Activated naive CD8-positive, alpha-beta T cell treated with anti-CD3 and anti-CD28 coated beads for 36 hours (primary cell): ENCODE results near the gene CREG2. TPM values are rescaled to one million over a fixed set of nuclear protein-coding genes. Genes with fewer than 3 reads are reported as not detected.
"Not testable (repeated sequence)": the region's sequence is repeated elsewhere in the genome, so short reads cannot be mapped to it uniquely, and the experiment has no call there.

Experiments
- DNase-seq: peaks from one replicate; pipeline ENCODE4 v3.0.0; 2021
- H3K27ac Mint-ChIP-seq: one replicate; pipeline ENCODE4 v1.8.0; 2022; ENCODE audit warnings: mild to moderate bottlenecking, moderate library complexity, mixed read lengths
- H3K27me3 Mint-ChIP-seq: one replicate; pipeline ENCODE4 v1.8.0; 2022; ENCODE audit warnings: mild to moderate bottlenecking, mixed read lengths
- H3K36me3 Mint-ChIP-seq: one replicate; pipeline ENCODE4 v1.8.0; 2021; ENCODE audit warnings: mild to moderate bottlenecking, mixed read lengths
- H3K4me1 Mint-ChIP-seq: one replicate; pipeline ENCODE4 v1.8.0; 2021; ENCODE audit warnings: mixed read lengths
- H3K4me3 Mint-ChIP-seq: one replicate; pipeline ENCODE4 v1.8.0; 2022; ENCODE audit warnings: mild to moderate bottlenecking, moderate library complexity, mixed read lengths
- H3K9me3 Mint-ChIP-seq: one replicate; pipeline ENCODE4 v1.8.0; 2022; ENCODE audit warnings: mixed read lengths
- total RNA-seq, 2 experiments: library from RNA; stranded (reverse); gene quantifications; one replicate each; pipeline ENCODE4 v1.2.3, GENCODE V29; 2021

The CREG2 gene
- total RNA-seq, 2 experiments from 2014 or later = not detected

- Mint-ChIP-seq H3K36me3 (no peaks in the 10 kb centered on the region), H3K4me3 (no peak overlapping the region), H3K4me1 (peaks cover 35% of the 10 kb centered on the region), H3K27me3 (no peaks in the 10 kb centered on the region), H3K9me3 (peaks cover 1% of the 10 kb centered on the region), H3K27ac (no peak overlapping the region)
- DNase-seq = no peak
Observed at GRCh38 chr2:101329026-101329425, 58.3 kb downstream of the CREG2 start.

DNA sequence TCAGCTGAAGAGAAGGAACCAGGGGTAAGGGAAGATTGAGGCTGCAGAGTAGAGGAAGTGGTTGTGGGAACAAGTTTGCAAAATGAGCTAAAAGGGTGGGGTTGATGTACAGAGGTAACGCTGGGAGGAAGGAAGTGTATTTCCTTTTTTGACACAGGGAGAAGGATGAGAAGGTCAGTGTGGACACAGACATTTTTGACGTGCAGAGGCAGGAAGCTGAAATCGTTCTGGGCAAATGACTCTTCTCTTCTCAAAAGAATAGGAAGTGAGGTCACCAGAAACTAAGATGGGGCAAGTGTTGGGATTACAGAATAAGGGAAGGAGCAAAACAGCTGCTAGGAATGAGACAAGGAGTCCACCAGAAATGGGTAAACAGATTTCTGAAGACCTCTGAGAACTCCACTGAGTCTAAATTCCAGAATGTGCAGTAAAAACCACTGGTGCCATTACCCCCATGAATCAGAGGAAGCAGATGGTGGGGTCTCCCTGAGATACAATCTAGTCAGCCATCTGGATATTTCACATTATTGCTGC, 58.8 kb downstream of the CREG2 start:
- no peaks in the 10 kb centered on the region for H3K36me3 Mint-ChIP-seq
- no peak overlapping the region for H3K27ac Mint-ChIP-seq
- peaks cover 1% of the 10 kb centered on the region for H3K9me3 Mint-ChIP-seq
- DNase-seq = no peak
- H3K4me3 Mint-ChIP-seq = no peak overlapping the region
- H3K27me3 Mint-ChIP-seq = no peaks in the 10 kb centered on the region
- peaks cover 32% of the 10 kb centered on the region for H3K4me1 Mint-ChIP-seq

GRCh38 chr2:101327863-101328394, 59.4 kb downstream of the CREG2 start:
- Mint-ChIP-seq H3K27me3 (no peaks in the 10 kb centered on the region), H3K9me3 (peaks cover 1% of the 10 kb centered on the region), H3K36me3 (no peaks in the 10 kb centered on the region), H3K4me1 (peaks cover 27% of the 10 kb centered on the region), H3K4me3 (no peak overlapping the region), H3K27ac (no peak overlapping the region)
- no peak for DNase-seq

GRCh38 chr2:101325425-101325824, 61.9 kb downstream of the CREG2 start:
- DNase-seq = no peak
- Mint-ChIP-seq H3K27ac (no peak overlapping the region), H3K27me3 (no peaks in the 10 kb centered on the region)

DNA sequence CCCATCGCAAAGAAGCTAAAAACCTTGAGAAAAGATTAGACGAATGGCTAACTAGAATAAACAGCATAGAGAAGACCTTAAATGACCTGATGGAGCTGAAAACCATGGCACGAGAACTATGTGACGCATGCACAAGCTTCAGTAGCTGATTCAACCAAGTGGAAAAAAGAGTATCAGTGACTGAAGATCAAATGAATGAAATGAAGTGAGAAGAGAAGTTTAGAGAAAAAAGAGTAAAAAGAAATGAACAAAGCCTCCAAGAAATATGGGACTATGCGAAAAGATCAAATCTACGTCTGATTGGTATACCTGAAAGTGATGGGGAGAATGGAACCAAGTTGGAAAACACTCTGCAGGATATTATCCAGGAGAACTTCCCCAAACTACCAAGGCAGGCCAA, 70.7 kb downstream of the CREG2 start:
- H3K4me3 Mint-ChIP-seq, DNase-seq, H3K27ac Mint-ChIP-seq, H3K36me3 Mint-ChIP-seq, H3K27me3 Mint-ChIP-seq, H3K9me3 Mint-ChIP-seq: not testable (repeated sequence)
- H3K4me1 Mint-ChIP-seq = peaks cover 20% of the 10 kb centered on the region

More at GRCh38 chr2:101325425-101325824, 61.9 kb downstream of the CREG2 start:
- Mint-ChIP-seq H3K4me1 (peaks cover 13% of the 10 kb centered on the region), H3K4me3 (no peak overlapping the region), H3K36me3 (no peaks in the 10 kb centered on the region), H3K9me3 (peaks cover 1% of the 10 kb centered on the region)

DNA sequence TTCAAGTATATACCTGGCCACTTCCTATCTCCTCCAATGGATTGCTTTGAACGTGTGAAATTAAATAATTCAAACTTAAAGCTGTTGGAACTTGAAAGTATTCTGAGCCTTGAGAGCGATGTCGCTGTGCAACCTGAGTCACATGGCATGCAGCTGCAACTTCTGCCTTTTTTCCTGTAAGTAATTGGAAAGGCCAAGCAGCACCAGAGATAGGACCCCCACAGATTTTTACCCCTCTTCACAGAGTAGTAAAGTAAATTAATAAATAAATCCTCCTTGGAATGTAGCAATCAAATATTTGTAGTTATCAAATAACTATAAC, 75.6 kb downstream of the CREG2 start:
- H3K36me3 Mint-ChIP-seq = peaks cover 4% of the 10 kb centered on the region
- peaks cover 47% of the 10 kb centered on the region for H3K4me1 Mint-ChIP-seq
- no peak overlapping the region for H3K27ac Mint-ChIP-seq
- H3K9me3 Mint-ChIP-seq = peaks cover 2% of the 10 kb centered on the region
- H3K27me3 Mint-ChIP-seq = no peaks in the 10 kb centered on the region
- H3K4me3 Mint-ChIP-seq = peak overlapping the region; percentile 15
- DNase-seq = no peak

DNA sequence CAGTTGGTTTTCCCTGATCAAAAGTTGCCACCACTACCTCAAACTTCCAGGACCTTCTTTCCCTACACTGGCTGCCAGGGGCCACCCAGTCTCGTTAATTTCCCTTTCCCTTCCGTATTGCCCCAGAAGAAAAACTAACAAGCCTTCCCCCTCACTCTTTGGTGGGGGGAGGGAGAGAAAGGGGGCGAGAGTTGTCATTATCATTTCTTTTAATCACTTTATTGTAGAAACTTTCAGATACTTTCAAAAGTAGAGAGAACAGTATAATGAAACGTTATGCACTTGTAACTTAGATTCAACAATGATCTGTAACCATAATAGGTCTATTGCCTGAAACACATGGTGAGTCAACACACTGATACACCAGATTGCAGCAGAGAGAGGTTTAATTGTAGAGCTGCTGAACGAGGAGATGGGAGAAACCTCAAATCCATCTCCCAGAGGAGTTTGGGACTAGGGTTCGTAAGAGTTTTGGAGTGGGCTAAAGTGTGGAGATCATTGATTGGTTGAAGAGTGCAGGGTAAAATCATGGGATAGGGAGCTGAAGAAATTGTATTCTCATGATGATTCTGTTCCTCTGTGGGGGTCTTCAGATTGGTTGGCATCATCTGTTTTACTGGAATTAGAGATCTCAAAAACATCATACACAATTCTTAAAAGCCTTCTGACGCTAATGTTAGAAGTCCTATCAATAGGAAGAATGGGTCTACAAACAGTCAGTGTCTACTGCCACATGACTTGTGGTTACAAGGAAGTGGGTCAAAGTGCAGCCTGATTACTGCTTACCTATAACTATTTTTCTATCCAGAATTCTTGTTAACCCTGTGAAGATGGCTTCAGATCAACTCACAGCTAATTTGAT, 76.2 kb downstream of the CREG2 start:
- peaks cover 47% of the 10 kb centered on the region for H3K4me1 Mint-ChIP-seq

DNA sequence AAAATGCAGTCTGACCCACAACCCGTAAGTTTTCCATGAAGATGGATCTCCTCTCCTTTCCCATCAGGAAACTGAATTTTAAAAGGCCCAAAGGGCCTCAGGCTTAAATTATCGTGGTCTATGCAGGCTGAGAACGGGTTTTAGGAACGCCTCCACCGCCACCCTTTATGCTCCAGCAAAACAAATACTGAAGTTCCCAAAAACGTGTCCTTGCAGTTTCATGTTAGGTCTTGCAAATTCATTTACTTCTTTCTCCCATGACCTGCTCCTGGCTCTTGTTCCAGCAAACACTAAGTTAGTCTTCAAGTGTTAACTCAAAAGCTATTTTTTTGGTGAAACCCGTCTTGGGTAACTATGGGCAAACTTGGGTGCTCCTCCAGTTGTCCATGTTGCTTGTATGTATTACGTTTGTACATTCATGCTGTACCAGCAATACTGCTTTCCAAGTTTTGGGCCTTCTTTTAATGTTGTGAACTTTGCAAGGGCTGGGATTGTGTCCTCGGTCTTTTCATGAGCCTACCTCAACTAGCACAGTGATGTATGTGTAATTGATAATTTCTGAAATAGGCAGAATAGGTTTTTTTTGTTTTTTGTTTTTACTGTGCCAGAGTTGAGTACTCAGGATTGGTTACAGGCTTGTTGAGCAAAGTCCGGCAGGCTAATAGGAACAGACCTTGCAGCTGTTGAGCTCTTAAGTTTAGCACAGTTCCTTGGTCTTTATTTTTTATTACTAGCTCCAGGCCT, 77.0 kb downstream of the CREG2 start:
- H3K36me3 Mint-ChIP-seq = peaks cover 18% of the 10 kb centered on the region
- DNase-seq = no peak
- H3K4me3 Mint-ChIP-seq = no peak overlapping the region
- no peaks in the 10 kb centered on the region for H3K27me3 Mint-ChIP-seq
- no peaks in the 10 kb centered on the region for H3K9me3 Mint-ChIP-seq
- H3K27ac Mint-ChIP-seq = no peak overlapping the region
- peaks cover 48% of the 10 kb centered on the region for H3K4me1 Mint-ChIP-seq

More for the DNA sequence above, 76.2 kb downstream of the CREG2 start:
- no peaks in the 10 kb centered on the region for H3K9me3 Mint-ChIP-seq
- peak overlapping the region; percentile 56 for H3K4me3 Mint-ChIP-seq
- peaks cover 10% of the 10 kb centered on the region for H3K36me3 Mint-ChIP-seq
- H3K27me3 Mint-ChIP-seq = no peaks in the 10 kb centered on the region
- DNase-seq = no peak
- H3K27ac Mint-ChIP-seq = peak overlapping the region; percentile 71

- peak within 1 kb of the TSS; percentile 98 for H3K27ac Mint-ChIP-seq
Observed at GRCh38 chr2:101308432-101309210, 78.7 kb downstream of the CREG2 start, which contains the start of gene RNF149. RNF149 (minus strand) TSS chr2:101308701; CDS start chr2:101308588, 113 bp downstream.

DNA sequence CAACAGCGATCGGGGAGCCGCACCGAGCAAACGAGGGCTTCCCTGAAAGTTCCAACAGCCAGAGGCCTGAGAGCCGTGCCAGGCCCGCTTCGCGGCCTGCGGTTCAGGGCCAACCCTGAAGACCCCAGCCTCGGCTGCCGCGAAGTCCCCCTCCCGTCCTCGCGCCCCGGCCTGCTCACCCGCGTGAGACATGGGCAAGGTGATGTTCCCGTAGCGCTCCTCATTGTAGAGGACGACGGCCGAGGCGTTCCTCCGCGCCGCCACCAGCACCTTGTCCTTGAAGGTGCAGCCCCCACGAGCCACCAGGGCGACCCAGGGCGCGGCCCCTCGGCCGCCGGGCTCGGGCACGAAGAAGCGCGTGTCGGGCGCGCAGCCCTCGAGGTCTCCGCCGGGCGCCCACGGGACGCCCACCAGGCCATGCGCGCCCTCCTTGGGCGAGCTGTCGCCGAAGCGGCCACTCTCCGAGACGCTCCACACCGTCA, 79.3 kb downstream of the CREG2 start:
- H3K27me3 Mint-ChIP-seq = no peaks in the 10 kb centered on the region
- H3K27ac Mint-ChIP-seq = peak overlapping the region; percentile 98
- peak overlapping the region; percentile 97 for H3K4me3 Mint-ChIP-seq
- H3K4me1 Mint-ChIP-seq = peaks cover 65% of the 10 kb centered on the region
- H3K9me3 Mint-ChIP-seq = no peaks in the 10 kb centered on the region
- DNase-seq = no peak
- H3K36me3 Mint-ChIP-seq = peaks cover 33% of the 10 kb centered on the region

More at GRCh38 chr2:101308432-101309210, 78.7 kb downstream of the CREG2 start, which contains the start of gene RNF149:
- H3K4me1 Mint-ChIP-seq = peaks cover 62% of the 10 kb centered on the region
- H3K9me3 Mint-ChIP-seq = no peaks in the 10 kb centered on the region
- peak within 1 kb of the TSS; percentile 97 for H3K4me3 Mint-ChIP-seq
- H3K27me3 Mint-ChIP-seq = no peaks in the 10 kb centered on the region
- DNase-seq = peak; percentile 92
- peaks cover 30% of the 10 kb centered on the region for H3K36me3 Mint-ChIP-seq

GRCh38 chr2:101307503-101307902, 79.8 kb downstream of the CREG2 start:
- H3K4me1 Mint-ChIP-seq = peaks cover 67% of the 10 kb centered on the region
- peaks cover 38% of the 10 kb centered on the region for H3K36me3 Mint-ChIP-seq
- H3K9me3 Mint-ChIP-seq = no peaks in the 10 kb centered on the region
- no peak for DNase-seq
- peak overlapping the region; percentile 98 for H3K27ac Mint-ChIP-seq
- no peaks in the 10 kb centered on the region for H3K27me3 Mint-ChIP-seq
- H3K4me3 Mint-ChIP-seq = peak overlapping the region; percentile 97

DNA sequence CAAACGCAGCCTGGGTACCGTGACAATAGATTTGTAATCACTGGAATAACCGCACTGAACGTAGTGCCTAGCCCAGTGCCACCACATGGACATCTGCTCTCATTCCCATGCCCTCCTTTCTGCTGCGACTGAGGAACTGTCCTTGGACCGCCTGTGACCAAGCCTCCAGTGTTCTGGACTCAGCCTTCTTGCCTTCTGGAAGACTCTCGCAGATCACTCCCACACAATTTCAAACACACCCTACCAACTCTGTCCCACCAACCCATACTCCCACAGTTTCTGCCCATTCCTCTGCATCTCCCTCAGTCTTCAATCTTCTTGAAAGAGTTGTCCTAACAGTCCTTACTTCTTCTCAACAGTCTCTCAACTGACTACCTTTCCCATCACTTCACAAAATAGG, 80.9 kb downstream of the CREG2 start:
- Mint-ChIP-seq H3K27ac (peak overlapping the region; percentile 98), H3K4me1 (peaks cover 71% of the 10 kb centered on the region), H3K4me3 (peak overlapping the region; percentile 97), H3K9me3 (no peaks in the 10 kb centered on the region), H3K27me3 (no peaks in the 10 kb centered on the region), H3K36me3 (peaks cover 44% of the 10 kb centered on the region)
- no peak for DNase-seq

DNA sequence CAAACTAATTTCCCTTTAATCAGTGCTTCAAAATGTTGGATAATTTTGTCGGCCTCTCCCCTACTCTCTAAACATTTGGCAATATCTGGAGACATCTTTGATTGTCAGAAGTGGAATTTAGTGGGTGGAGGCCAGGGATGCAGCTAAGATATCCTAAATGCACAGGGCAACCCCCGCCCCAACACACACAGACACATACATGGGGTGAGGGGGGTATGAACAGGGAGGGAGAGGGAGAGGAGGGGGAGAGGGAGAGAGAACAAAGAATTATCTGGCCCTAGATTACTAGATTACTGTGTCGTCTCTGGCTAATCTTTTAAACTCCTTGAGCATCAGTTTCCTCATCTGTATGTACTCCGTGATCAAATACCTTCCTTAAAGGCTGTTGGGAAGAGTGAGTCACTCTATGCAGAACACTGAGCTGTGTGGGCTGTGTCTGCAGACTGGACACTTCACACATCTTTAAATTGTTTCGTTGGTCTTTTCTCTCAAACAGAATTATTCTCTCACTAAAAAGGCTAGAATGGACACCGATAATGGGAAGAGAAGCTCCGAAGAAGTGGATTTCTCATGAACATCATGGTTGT, 81.7 kb downstream of the CREG2 start:
- Mint-ChIP-seq H3K36me3 (peaks cover 46% of the 10 kb centered on the region), H3K4me3 (peak overlapping the region; percentile 97), H3K4me1 (peaks cover 69% of the 10 kb centered on the region), H3K27ac (peak overlapping the region; percentile 98), H3K27me3 (no peaks in the 10 kb centered on the region), H3K9me3 (no peaks in the 10 kb centered on the region)
- no peak for DNase-seq

DNA sequence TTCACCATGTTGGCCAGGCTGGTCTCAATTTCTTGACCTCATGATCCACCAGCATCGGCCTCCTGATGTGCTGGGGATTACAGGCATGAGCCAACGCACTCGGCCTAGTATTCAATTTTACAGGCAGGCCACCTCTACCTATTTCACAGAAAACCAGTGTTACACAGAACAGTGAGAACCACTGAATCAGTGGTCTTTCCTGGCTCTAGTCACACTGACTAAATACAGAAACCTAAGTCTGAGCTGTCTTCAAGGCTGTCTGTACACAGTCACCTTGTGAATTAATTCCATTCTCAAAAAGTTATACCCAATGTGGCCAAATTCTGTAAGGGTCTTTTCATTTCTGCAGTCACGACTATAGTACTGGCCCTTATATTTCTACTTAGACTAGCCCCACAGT, 82.3 kb downstream of the CREG2 start:
- peaks cover 46% of the 10 kb centered on the region for H3K36me3 Mint-ChIP-seq
- H3K27me3 Mint-ChIP-seq = no peaks in the 10 kb centered on the region
- no peak for DNase-seq
- H3K4me1 Mint-ChIP-seq = peaks cover 65% of the 10 kb centered on the region
- H3K4me3 Mint-ChIP-seq = peak overlapping the region; percentile 97
- H3K9me3 Mint-ChIP-seq = no peaks in the 10 kb centered on the region
- peak overlapping the region; percentile 98 for H3K27ac Mint-ChIP-seq
